Right renal pelvis (tissue), 4 donors: ENCODE data around the gene RBBP9. TPM values are rescaled to one million over a fixed set of nuclear protein-coding genes. Genes with fewer than 3 reads are reported as not detected.
"Not testable (repeated sequence)": the region's sequence is repeated elsewhere in the genome, so short reads cannot be mapped to it uniquely, and the experiment has no call there.

Experiments
- DNase-seq, 4 donors: peaks; one replicate each; pipeline ENCODE4 v3.0.0-alpha.2; 2013; ENCODE audit warnings: low read depth in 4 of 4, low spot score in 3 of 4, missing footprints in 1 of 4
- polyA plus RNA-seq, 4 donors: library from polyadenylated mRNA; unstranded; fragments of 120-200 nt; gene quantifications; one replicate each; pipeline ENCODE4 v1.2.1, GENCODE V29; 2013; ENCODE audit not compliant: insufficient read length in 4 of 4

The RBBP9 gene
- polyA plus RNA-seq, 4 donors = 28.1 to 39.7 (median 35.7) TPM

DNA sequence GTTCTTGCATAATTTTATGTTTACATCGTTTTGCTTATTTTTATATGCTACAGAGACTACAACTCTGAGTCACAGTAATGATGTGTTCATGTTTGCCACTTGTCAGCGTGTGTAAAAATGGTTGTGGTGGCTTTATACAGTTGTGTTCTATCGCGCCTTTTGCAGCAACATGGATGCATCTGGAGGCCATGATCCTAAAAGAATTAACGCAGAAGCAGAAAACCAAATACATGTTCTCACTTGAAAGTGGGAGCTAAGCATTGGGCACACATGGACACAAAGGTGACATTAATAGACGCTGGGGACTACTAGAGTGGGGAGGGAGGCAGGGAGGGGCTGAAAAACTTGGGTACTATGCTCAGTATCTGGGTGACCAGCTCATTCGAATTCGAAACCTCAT, 9.7 kb upstream of the RBBP9 start:
- no peak for DNase-seq

DNA sequence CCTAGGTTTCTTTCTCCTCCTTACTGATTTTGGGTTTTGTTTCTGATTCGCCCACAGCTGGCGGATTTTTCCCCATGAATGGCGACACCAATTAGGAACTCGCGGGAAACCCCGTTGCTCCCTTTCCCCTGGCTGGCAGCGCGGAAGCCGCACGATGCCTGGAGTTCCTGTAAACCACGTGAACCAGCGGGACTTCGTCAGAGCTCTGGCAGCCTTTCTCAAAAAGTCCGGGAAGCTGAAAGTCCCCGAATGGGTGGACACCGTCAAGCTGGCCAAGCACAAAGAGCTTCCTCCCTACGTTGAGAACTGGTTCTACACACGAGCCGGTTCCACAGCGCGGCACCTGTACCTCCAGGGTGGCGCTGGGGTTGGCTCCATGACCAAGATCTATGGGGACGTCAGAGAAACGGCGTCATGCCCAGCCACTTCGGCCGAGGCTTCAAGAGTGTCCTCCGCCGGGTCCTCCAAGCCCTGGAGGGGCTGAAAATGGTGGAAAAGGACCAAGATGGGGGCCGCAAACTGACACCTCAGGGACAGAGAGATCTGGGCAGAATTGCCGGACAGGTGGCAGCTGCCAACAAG, 7.5 kb upstream of the RBBP9 start:
- DNase-seq = no peak

DNA sequence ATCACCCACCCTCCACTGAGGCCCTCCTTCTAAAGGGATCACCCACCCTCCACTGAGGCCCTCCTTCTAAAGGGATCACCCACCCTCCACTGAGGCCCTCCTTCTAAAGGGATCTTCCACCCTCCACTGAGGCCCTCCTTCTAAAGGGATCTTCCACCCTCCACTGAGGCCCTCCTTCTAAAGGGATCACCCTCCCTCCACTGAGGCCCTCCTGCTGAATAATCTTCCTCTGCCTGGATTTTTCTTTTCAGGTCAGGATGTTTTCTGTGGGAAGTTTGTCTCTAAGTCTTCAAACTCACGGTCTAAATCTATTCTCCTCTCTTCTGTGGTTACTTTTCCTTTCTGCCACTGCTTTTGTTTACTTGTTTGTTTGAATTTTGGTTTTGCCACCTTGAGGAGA, 4.6 kb upstream of the RBBP9 start:
- not testable (repeated sequence) for DNase-seq

DNA sequence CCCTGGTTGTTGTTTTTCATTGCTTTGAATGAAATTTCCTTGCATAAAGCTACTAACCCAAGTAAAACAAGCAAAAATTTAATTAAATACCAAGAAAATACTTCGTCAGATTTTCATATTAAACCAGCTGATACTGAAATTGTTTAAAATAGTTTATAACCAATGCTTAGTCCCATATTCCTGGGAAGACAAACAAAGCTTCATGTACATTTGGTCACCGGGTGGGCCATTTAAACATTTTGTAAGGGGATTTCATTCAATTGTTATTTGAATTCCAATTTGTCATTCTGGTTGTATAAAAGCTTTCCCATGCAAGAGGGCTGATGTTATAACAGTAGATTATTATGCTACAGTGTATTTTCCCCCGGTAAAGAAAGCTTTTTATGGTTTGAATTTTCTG, 578 bp upstream of the RBBP9 start:
- no peak for DNase-seq

DNA sequence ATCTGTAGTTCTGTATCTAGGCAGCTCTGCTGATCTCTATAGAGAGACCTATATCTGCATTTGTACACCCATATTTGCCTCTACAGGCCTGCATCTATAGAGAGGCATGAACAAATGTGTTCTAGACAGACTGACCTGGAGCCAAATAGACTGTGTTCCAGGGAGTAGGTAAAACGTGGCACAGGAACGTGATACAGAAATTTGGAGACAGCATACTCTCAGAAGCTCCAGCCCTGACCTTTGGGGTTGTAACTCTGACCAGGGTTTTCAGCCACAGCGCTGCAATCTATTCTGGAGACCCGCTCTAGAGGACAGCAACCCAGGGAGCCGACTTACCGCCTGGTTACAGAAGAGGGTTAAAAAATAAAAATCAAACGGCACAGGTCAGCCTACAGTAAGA, 983 bp downstream of the RBBP9 start:
- DNase-seq = no peak

DNA sequence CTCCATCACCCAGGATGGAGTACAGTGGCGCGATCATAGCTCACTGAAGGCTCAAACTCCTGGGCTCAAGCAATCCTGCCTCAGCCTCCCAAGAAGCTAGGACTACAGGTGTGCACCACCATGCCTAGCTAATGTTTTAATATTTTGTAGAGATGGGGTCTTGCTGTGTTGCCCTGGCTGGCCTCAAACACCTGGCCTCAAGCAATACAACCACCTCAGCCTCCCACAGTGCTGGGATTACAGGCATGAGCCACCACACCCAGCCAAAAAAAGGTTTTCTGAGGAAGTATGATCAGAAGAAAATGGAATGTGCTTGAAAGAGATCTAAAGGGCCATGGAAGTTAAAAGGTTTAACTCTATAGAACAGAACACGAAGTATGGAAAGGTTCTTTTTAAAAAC, 8.7 kb downstream of the RBBP9 start:
- DNase-seq = no peak

DNA sequence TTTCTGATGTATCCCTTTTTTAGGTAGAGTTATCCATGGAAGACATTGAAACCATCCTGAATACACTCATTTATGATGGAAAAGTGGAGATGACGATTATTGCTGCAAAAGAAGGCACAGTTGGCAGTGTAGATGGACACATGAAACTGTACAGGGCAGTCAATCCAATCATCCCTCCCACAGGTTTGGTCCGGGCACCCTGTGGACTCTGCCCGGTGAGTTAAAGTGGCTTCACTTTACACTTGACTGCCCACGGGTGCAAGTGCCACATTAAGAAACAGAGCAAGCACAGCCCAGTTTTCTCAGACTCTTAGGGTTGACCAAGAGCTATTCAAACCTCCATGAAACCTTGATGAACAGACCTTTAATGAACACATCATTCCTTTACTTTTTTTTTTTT, 15.4 kb downstream of the RBBP9 start:
- no peak for DNase-seq

DNA sequence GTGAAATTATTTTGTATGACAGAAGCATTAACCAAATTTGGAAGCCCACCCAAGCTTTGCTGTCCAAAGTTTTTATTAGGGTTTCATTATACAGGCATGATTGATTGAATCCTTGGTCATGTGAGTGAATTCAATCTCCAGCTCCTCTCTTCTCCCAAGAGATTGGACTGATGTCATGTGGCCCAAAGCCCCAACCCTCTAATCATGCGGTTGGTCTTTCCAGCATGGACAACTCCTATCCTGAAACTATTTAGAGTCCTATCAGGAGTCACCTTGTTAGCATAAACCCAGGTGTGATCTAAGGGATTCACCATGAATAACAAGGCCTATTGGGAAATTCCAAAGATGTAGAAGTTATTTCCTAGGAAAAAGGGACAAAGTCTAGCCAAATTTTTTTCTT, 19.2 kb downstream of the RBBP9 start:
- DNase-seq = no peak

DNA sequence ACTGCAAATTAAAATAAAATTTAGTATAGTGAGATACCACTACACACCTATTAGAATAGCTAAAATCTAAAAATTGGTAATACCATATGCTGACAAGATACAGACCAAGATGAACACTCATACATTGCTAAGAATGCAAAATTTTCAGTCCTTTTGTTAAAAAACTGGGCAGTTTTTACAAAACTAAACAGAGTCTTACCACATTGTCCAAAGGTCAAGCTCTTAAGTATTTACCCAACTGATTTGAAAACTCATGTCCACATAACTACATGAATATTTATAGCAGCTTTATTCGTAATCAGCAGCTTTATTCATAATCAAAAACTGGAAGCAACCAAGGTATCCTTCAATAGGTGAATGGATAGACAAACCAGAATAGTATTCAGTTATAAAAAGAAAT, 19.8 kb downstream of the RBBP9 start:
- DNase-seq = no peak

DNA sequence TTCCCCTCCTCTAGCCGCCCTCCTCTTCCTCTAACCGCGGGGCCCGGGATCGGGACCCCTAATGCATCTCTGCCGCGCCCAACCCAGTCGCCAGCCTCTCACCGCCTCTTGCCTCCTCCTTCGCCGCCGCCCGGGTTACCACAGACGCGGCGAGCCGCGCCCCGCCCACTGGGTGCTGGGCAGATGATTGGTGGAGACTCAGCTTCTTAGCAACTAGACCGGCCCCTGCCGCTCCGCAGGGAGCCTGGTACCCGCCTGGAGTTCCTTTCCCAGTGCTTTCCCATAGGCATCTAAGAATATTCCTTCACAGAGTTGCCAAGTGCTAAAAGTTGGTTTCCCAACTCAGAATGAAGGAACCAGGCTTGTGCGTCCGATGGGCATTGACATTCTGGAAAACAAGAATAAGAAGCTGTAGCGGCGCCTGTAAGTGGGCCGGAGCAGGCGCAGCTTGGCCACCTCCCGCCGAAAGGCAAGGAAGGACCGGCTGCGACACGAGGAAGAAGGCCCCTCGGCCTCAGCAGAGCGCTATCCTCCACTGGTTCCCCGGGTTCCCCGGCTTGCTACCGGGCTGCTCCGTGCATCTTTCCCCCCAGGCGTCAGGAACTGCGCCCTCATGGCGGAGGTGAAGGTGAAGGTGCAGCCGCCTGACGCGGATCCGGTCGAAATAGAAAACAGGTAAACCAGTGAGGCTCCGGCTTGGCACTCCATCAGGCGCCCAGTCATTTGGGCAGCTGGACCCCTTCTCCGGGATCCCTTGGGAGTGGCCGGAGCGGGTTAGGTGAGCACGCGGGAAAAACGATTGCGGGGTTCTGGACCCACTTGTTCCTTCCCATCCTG, 29.9 kb downstream of the RBBP9 start, which contains the start of the genes DZANK1 and POLR3F:
Gene DZANK1, minus strand, starts transcription at position 137 of the 837 bp plus-strand sequence. CDS start 1,672 bp downstream, outside the sequence.
Gene POLR3F, plus strand, starts transcription at position 497 of the 837 bp plus-strand sequence. Its CDS starts 117 bp downstream, at position 614.
- peak; percentile 87 to 94 (median 90) for DNase-seq

DNA sequence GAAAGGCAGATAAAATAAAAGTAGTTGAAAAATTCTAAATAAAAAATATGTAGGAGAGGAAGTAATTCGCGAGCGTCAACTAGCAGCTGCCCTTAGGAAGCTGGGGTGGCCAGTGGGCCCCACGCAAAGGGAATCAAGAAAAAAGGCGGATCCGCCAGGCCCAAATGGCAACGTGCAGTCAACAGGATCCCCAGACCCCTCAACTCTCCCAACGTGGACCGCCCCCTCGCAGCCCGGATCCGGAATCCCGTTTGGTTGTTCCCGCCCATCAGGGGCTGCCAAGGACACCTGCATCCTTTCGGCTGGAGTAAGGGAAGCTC, 30.5 kb downstream of the RBBP9 start:
- no peak for DNase-seq

DNA sequence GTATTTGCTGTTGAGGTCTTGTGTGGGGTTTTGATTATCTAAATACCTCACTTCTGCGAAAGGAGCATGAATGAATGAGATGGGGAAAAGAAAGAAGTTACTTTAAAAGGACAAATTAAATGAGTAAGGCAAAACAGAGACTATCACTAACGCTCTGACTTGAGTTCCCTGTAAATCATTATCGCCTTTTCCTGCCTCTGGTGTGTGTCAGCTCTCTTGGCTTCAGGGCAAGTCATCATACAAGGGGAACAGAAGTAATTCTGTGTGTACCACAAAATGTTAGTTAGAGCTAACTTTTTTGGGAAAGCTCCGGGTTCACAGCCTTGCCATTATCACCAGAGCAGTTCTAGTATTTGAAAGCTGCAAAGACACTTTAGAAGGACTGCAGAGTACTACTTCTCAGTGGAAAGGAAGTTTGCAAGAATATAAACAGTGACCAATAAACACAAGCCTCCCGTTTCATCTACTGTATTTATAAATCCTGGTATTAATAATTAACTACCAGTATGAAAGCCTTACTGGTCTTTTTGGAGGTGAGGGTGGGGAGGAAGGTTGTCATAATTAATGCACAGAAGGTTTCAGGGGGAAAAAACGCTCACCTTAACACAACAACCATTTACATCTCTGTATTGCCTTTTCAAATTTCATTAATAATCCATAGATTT, 31.4 kb downstream of the RBBP9 start:
- DNase-seq = no peak

DNA sequence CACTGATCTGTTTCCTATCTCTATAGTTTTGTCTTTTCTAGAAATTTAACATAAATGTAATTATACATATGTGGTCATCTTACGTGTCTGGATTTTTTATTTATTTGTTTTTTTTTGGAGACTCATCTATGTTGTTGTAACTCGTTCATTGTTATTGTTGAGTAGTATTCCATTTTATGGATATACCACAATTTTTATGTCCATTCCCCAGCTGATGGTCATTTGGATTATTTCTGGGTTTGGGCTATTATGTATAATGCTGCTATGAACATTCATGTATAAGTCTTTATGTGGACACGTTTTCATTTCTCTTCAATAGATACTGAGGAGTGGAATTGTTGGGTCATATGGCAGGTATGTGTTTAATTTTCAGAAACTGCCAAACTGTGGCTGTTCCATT, 40.4 kb downstream of the RBBP9 start:
- no peak for DNase-seq

DNA sequence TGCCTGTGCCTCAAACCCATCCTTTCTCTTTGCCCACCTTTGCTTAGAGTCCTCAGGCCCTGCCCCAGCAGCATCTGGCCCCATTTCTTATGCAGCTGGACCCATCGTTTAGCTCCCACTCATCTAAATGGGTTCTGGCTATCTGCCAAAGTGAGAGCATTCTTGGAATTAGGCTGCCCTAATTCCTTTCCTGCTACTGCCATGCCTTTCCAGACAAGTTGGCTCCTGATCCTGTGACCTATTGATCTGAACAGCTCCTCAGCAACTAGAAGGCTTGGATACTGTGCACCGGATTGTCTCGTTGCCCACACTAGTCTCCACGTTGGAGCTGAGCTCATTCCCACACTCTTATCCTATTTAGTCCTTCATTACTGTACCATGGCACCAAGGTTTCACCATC, 53.1 kb downstream of the RBBP9 start:
- no peak for DNase-seq

DNA sequence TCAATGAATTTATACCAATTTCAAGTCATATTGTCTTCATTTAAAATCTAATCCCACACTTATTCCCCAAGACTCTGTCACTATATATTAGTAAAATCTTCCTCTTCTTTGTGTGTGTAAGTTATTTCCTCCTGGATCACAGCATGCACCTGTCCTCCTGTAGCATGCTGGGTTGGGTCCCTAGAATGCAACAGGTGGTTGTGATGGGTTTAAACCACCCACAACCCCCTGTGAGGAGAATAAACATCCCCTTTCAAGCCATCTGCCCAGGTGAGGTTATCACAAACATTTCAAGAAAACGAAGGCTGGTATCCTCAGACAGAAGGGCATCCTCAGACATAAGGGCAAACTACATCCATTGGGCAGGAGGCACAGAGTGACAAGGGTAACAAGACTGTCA, 56.6 kb downstream of the RBBP9 start:
- no peak for DNase-seq

DNA sequence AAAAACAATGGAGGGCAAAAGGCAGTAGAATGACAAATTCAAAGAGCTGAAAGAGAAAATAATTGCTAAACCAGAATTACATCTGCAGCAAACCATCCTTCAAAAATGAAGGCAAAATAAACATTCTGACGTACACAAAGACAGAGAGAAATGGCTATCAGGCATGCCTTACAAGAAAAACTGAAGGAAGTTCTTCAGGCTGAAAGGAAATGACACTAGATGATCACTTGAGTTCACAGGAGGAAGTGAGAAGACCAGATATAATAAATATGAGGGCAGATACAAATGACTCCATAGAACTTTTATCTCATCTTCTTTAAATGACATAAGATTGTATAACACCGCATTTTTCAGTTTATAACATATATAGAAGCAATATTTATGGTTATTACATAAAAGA, 60.2 kb downstream of the RBBP9 start:
- DNase-seq = no peak

Other genes starting within 250 kb of the RBBP9 start
- gene ZNF133, start 208.7 kb downstream of the RBBP9 start, polyA plus RNA-seq = 10 to 100 TPM; 25.1 to 27.7 (median 26.3) TPM
- gene DZANK1, start 30.2 kb downstream of the RBBP9 start, polyA plus RNA-seq = 1 to 10 TPM; 5.6 to 7.8 (median 7.2) TPM
- 10 to 100 TPM; 16.2 to 20.2 (median 19.0) TPM for gene POLR3F, start 29.8 kb downstream of the RBBP9 start, polyA plus RNA-seq
- gene SEC23B, start 10.7 kb upstream of the RBBP9 start, polyA plus RNA-seq = 10 to 100 TPM; 61.9 to 66.3 (median 65.2) TPM
- gene SMIM26, start 70.2 kb upstream of the RBBP9 start, polyA plus RNA-seq = 10 to 100 TPM; 89.3 to 98.9 (median 93.2) TPM
- 10 to 100 TPM; 25.9 to 32.7 (median 31.9) TPM for gene DTD1, start 90.8 kb upstream of the RBBP9 start, polyA plus RNA-seq